ENCODE measurements around the gene MAN1C1. TPM values are rescaled to one million over a fixed set of nuclear protein-coding genes. Genes with fewer than 3 reads are reported as not detected.

MAN1C1 gene
- total RNA-seq, 1 donor from 2014 or later, result 9.1 TPM

DNA sequence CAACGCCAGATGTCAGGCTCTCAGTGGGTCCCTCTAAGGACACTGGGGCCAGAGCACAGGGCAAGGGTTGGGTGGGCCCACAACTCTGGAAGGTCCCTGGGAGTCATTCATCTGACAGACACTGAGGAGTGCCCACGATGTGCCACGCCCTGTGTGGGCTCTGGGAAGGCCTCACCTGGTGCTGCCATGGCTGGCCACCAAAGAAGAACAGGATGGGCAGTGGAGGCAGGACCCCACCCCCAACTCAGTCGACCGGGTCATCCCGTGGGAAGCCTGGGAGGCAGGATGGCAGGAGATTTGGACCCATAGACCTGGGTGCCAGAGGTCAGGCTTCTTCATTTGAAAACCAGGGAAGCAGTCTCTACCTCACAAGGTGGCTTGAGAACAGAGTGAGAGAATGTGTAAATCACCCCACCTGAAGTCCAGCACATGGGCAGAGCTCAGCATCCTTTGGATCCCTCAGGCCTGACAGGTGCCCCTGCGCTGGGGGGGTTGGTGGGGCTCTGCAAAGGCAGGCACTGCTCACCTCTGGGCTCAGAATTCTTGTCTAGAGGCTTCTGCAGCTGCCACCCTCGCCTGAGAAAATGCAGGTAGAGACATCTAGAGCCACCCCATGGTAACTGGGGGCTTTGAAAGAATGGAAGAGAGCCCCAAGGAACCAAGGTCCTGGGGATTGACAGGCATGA lies 182.2 kb downstream of the MAN1C1 start:
- H3K27me3 Mint-ChIP-seq, result peaks cover 7% of the 10 kb centered on the region
- H3K4me3 Mint-ChIP-seq, result peak overlapping the region; percentile 80
- H3K27ac Mint-ChIP-seq, result peak overlapping the region; percentile 59
- H3K36me3 Mint-ChIP-seq, result no peaks in the 10 kb centered on the region
- H3K4me1 Mint-ChIP-seq (ENCODE audit: unreplicated experiment), result peaks cover 26% of the 10 kb centered on the region
- H3K9me3 Mint-ChIP-seq, result no peaks in the 10 kb centered on the region
- TF ChIP-seq, protein P1, sequence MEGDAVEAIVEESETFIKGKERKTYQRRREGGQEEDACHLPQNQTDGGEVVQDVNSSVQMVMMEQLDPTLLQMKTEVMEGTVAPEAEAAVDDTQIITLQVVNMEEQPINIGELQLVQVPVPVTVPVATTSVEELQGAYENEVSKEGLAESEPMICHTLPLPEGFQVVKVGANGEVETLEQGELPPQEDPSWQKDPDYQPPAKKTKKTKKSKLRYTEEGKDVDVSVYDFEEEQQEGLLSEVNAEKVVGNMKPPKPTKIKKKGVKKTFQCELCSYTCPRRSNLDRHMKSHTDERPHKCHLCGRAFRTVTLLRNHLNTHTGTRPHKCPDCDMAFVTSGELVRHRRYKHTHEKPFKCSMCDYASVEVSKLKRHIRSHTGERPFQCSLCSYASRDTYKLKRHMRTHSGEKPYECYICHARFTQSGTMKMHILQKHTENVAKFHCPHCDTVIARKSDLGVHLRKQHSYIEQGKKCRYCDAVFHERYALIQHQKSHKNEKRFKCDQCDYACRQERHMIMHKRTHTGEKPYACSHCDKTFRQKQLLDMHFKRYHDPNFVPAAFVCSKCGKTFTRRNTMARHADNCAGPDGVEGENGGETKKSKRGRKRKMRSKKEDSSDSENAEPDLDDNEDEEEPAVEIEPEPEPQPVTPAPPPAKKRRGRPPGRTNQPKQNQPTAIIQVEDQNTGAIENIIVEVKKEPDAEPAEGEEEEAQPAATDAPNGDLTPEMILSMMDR (conservative IDR thresholded peaks at IDR 0.05), result no peak
- DNase-seq (ENCODE audit: extremely low spot score, unreplicated experiment), result no peak

DNA sequence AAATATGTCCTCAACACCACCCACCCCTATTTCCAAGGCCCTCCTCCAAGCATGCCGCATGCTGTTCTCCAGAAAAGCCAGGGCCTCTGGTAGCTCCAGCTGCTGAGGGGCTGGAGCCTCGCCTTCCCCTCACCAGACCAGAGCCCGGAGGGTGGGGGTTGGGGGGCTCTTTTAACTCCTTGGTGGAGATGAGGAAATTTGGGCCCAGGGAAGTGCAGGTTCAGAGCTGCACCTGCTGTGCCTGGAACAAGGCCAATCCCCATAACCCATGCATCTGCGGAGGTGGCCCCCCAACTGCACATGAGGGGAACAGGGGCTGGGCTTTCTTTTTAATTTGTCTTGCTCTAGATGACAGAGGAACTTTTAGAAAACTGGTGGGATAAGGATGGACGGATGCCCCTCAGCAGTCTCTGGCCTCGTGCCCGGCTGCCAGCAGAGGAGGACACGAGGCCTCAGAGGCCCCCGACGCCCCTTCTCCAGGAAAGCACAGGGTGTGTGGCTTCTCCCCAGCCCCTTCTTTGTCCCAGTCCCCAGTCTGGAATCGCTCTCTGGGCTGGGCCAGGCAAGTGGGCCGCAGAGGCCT lies 182.9 kb downstream of the MAN1C1 start:
- TF ChIP-seq, protein P1 (conservative IDR thresholded peaks at IDR 0.05), result no peak
- Mint-ChIP-seq H3K27ac (peak overlapping the region; percentile 36), H3K36me3 (no peaks in the 10 kb centered on the region), H3K9me3 (no peaks in the 10 kb centered on the region), H3K4me3 (peak overlapping the region; percentile 80), H3K4me1 (ENCODE audit: unreplicated experiment) (peaks cover 32% of the 10 kb centered on the region), H3K27me3 (peaks cover 7% of the 10 kb centered on the region)
- no peak for DNase-seq (ENCODE audit: extremely low spot score, unreplicated experiment)

DNA sequence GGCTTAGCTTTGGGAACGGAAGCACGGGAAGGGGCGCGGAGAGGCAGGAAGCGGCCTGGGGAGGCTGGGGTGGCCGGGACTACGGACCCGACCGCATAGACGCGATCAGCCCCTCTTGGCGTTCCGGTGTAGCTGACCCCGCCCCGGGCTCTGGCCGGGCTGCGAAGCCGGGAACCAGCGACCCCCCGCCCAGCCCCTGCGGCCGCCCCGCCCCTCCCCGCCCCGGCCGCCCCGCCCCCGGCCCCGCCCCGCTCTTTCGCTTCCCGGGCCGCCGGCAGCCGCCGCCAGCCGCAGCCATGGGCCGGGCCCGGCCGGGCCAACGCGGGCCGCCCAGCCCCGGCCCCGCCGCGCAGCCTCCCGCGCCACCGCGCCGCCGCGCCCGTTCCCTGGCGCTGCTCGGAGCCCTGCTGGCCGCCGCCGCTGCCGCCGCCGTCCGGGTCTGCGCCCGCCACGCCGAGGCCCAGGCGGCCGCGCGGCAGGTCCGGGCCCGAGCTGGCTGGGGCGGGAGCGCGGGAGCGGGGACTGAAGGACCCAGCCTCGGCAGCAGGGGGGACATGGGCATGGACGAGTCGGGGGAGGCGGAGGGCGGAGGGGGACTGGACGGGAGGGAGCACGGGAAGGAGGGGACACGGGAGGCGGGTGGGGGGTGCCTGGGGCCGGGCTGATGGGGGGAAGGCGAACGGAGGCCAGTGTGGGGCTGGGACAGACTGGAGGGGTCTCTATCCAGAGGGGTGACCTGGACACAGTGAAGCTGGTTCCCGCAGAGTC lies 183.5 kb downstream of the MAN1C1 start, which contains the start of gene SELENON:
TSS of gene SELENON (plus strand) at position 259 of the 768 bp plus-strand sequence. CDS start at position 297, 38 bp downstream.
- H3K4me1 Mint-ChIP-seq (ENCODE audit: unreplicated experiment), result peaks cover 37% of the 10 kb centered on the region
- peaks cover 5% of the 10 kb centered on the region for H3K27me3 Mint-ChIP-seq
- peak within 1 kb of the TSS; percentile 36 for H3K27ac Mint-ChIP-seq
- no peaks in the 10 kb centered on the region for H3K9me3 Mint-ChIP-seq
- peak within 1 kb of the TSS; percentile 86 for H3K4me3 Mint-ChIP-seq
- no peak for DNase-seq (ENCODE audit: extremely low spot score, unreplicated experiment)
- no peaks in the 10 kb centered on the region for H3K36me3 Mint-ChIP-seq
- TF ChIP-seq, protein P1 (conservative IDR thresholded peaks at IDR 0.05), result no peak

DNA sequence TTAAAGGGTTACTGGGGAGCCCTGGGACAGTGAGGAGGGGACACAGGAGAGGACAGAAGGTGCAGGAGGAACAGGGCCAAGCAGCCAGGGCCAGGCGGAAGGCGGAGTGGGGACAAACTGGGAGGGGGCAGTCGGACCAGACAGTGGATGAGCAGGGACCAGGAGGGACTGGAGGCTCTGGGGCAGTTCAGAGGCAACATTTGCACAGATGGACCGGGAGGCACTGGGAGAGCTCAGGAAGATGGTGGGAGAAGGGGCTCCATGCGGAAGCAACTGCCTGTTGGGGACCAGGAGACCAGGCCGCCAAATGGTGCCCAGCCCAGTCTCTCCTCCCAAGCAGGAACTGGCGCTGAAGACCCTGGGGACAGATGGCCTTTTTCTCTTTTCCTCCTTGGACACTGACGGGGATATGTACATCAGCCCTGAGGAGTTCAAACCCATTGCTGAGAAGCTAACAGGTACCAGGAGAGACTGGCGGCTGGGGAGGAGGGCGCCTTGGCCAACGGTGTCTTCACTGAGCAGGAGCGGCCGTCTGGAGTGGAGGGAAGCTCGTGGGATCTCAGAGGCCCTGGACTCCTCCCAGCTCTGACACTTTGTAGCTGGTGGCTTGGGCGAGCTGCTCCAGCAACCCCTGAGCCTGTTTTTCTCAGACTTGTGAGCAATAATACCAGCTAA lies 184.2 kb downstream of the MAN1C1 start:
- Mint-ChIP-seq H3K36me3 (peaks cover 4% of the 10 kb centered on the region), H3K27ac (no peak overlapping the region), H3K4me3 (peak overlapping the region; percentile 86), H3K9me3 (no peaks in the 10 kb centered on the region), H3K4me1 (ENCODE audit: unreplicated experiment) (peaks cover 39% of the 10 kb centered on the region), H3K27me3 (peaks cover 4% of the 10 kb centered on the region)
- TF ChIP-seq, protein P1 (conservative IDR thresholded peaks at IDR 0.05), result no peak
- no peak for DNase-seq (ENCODE audit: extremely low spot score, unreplicated experiment)

DNA sequence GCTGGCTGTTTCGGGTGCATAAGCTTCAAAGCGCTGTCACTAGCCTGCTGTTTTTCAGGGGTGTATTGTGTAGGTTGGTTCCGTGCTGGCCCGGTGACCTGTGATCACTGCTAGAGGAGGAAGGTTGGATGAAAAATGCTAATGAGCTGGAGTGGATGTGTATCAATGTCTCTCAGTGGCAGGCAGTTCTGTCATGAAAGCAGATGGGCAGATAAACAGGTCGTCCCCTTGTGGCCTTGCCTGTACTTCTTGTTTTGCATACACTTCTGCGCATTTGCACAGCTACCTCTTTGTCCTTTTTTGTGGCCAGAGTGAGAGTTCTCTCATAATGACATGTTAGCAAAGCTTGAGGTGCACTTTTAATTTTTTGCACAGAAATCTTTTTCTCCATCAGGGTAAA lies 186.3 kb downstream of the MAN1C1 start:
- H3K27ac Mint-ChIP-seq, result no peak overlapping the region
- no peaks in the 10 kb centered on the region for H3K9me3 Mint-ChIP-seq
- peaks cover 29% of the 10 kb centered on the region for H3K4me1 Mint-ChIP-seq (ENCODE audit: unreplicated experiment)
- no peaks in the 10 kb centered on the region for H3K27me3 Mint-ChIP-seq
- H3K4me3 Mint-ChIP-seq, result peak overlapping the region; percentile 53
- peaks cover 5% of the 10 kb centered on the region for H3K36me3 Mint-ChIP-seq
- TF ChIP-seq, protein P1 (conservative IDR thresholded peaks at IDR 0.05), result peak; percentile 39
- DNase-seq (ENCODE audit: extremely low spot score, unreplicated experiment), result no peak

Data from type B pancreatic cell (in vitro differentiated cells).